Activated CD4-positive, alpha-beta memory T cell treated with anti-CD3 and anti-CD28 coated beads for 36 hours (primary cell): ENCODE data around the gene TCEA2. TPM values are rescaled to one million over a fixed set of nuclear protein-coding genes. Genes with fewer than 3 reads are reported as not detected.

Experiments used
- CTCF ChIA-PET: fragments of 350-600 bp; sonication (Branson Sonifier 250); formaldehyde crosslinking; loops from one replicate; lab custom pipeline; 2021; ENCODE audit warnings: antibody characterized with exemption, inconsistent platforms; lab: Charles Lee
- POLR2A ChIA-PET: fragments of 350-600 bp; sonication (Branson Sonifier 250); formaldehyde crosslinking; loops from one replicate; lab custom pipeline; 2021; ENCODE audit warnings: antibody characterized with exemption; lab: Charles Lee
- DNase-seq: peaks from one replicate; pipeline ENCODE4 v3.0.0-alpha.2; 2020
- H3K27ac Mint-ChIP-seq: one replicate; pipeline ENCODE4 v1.8.0; 2021; ENCODE audit warnings: mixed read lengths
- H3K27me3 Mint-ChIP-seq: one replicate; pipeline ENCODE4 v1.8.0; 2021; ENCODE audit warnings: mixed read lengths
- H3K36me3 Mint-ChIP-seq: one replicate; pipeline ENCODE4 v1.8.0; 2021; ENCODE audit warnings: mixed read lengths
- H3K4me1 Mint-ChIP-seq: one replicate; pipeline ENCODE4 v1.8.0; 2021; ENCODE audit warnings: low read depth, mixed read lengths
- H3K4me3 Mint-ChIP-seq: one replicate; pipeline ENCODE4 v1.8.0; 2021; ENCODE audit warnings: mild to moderate bottlenecking, mixed read lengths
- H3K9me3 Mint-ChIP-seq: one replicate; pipeline ENCODE4 v1.8.0; 2021; ENCODE audit warnings: mixed read lengths
- intact Hi-C: fragments of 100-400 bp; cut with micrococcal nuclease; formaldehyde crosslinking; loops from one replicate; pipeline ENCODE4 v1.15.1; 2023
- total RNA-seq, 2 experiments: library from RNA; stranded (reverse); gene quantifications; one replicate each; pipeline ENCODE4 v1.2.3, GENCODE V29; 2021

The TCEA2 gene
- total RNA-seq, 2 experiments from 2014 or later: 27.3 to 29.9 TPM

DNA sequence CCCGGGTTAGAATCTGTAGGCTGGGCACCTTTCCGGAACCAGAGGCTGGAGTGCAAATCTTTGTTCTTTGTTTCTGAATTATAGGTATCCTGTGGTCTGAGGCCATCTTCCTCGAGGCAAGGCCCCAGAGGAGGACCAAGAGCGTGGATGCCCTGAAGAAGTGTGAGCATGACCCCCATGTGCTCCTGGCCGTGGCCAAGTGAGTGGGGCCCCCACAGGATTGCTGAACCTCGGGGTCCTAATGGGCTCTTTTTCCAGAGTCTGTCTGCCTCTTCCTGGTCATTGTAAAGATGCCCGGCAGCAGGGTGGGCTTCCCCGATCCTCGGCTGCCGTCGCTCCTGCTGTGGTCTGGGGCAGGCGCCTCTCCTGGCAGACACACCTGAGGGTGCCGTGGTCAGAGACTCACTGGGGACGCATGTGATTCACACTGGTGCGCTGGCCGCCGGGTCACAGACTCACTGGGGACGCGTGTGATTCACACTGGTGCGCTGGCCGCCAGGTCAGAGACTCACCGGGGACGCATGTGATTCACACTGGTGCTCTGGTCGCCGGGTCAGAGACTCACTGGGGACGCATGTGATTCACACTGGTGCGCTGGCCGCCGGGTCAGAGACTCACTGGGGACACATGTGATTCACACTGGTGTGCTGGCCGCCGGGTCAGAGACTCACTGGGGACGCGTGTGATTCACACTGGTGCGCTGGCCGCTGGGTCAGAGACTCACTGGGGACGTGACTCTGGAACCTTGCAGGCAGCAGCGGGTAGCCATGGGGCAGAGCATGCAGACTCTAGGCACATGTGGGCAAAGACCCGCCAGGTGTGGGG lies 33.5 kb upstream of the TCEA2 start:
- Mint-ChIP-seq H3K27me3 (no peaks in the 10 kb centered on the region), H3K9me3 (no peaks in the 10 kb centered on the region), H3K36me3 (peaks cover 47% of the 10 kb centered on the region), H3K27ac (no peak overlapping the region), H3K4me3 (no peak overlapping the region), H3K4me1 (peaks cover 9% of the 10 kb centered on the region)
- ChIA-PET POLR2A (no interaction called here), CTCF (interaction anchor here (1.0 kb wide), 1 partner anchor 10 kb away, joined by 5 read pairs; no protein-coding TSS in a partner anchor)
- intact Hi-C loops: no loop called here
- DNase-seq: no peak

DNA sequence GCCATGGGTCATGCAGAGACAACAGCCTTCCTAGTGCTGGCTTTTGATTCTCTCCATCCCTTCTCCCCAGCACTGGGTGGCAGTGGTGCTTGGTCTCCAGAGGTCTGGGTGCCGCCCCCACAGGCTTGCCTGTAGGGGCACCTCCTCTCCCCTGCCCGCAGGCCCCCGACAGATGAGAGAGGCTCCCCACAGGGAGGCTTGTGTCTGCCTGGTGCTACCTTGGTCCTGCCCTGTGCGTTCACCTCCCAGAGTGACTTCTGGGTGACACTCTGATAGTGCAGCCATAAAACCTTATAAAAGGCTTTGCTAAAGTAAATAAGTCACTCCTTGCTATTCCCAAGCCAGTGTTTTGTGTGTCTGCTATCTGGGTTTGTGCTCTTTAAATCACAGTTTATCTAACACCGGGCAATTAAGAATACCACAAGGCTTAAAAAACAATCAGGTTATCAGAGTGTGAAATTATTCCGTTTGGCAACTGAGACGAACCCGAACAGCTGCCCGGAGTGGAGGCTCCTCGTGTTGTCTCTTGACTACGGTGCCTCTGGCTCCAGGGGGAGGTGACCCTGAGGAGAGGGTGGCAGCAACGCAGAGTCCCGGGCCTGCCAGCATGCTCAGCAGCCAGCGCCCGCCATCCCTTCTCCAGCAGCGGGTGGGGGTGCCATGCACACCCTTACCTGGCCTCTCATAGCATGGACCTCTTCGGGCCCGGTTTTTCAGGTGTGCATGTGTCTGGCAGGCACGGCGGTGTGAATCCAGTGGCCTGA lies 32.4 kb upstream of the TCEA2 start:
- Mint-ChIP-seq H3K27ac (no peak overlapping the region), H3K27me3 (no peaks in the 10 kb centered on the region), H3K4me1 (peaks cover 19% of the 10 kb centered on the region), H3K36me3 (peaks cover 45% of the 10 kb centered on the region), H3K4me3 (no peak overlapping the region), H3K9me3 (no peaks in the 10 kb centered on the region)
- no peak for DNase-seq
- CTCF ChIA-PET: interaction anchor here (1.0 kb wide), 1 partner anchor 9 kb away, joined by 5 read pairs; no protein-coding TSS in a partner anchor
- intact Hi-C loops: no loop called here
- POLR2A ChIA-PET: no interaction called here

DNA sequence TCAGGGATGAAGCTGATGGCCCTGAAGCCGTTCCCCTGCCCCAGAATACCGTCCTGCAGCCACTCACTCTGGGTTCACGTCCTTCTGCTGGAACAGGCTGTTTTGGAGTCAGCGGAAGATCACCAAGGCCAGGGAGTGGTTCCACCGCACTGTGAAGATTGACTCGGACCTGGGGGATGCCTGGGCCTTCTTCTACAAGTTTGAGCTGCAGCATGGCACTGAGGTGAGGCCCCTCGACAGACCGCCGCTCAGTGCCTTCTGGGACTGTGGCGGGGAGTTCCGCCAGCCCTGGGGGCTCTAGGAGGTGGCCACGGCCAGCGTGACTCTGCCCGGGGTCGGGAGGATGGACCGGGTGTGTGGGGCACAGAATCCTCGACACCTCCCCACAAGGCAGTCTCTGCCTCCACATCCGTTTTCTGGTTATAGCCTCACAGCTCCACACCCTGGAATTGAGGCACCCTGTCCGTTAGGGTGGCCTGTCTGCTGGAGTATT lies 31.1 kb upstream of the TCEA2 start:
- no peak overlapping the region for H3K4me3 Mint-ChIP-seq
- intact Hi-C loops: no loop called here
- ChIA-PET POLR2A (interaction anchor here (0.6 kb wide), 1 partner anchor 132 kb away, joined by 3 read pairs; no protein-coding TSS in a partner anchor), CTCF (interaction anchor here (1.0 kb wide), 1 partner anchor 18 kb away, joined by 3 read pairs; no protein-coding TSS in a partner anchor)
- no peak overlapping the region for H3K27ac Mint-ChIP-seq
- peaks cover 31% of the 10 kb centered on the region for H3K4me1 Mint-ChIP-seq
- no peaks in the 10 kb centered on the region for H3K27me3 Mint-ChIP-seq
- DNase-seq: no peak
- peaks cover 38% of the 10 kb centered on the region for H3K36me3 Mint-ChIP-seq
- H3K9me3 Mint-ChIP-seq: no peaks in the 10 kb centered on the region

DNA sequence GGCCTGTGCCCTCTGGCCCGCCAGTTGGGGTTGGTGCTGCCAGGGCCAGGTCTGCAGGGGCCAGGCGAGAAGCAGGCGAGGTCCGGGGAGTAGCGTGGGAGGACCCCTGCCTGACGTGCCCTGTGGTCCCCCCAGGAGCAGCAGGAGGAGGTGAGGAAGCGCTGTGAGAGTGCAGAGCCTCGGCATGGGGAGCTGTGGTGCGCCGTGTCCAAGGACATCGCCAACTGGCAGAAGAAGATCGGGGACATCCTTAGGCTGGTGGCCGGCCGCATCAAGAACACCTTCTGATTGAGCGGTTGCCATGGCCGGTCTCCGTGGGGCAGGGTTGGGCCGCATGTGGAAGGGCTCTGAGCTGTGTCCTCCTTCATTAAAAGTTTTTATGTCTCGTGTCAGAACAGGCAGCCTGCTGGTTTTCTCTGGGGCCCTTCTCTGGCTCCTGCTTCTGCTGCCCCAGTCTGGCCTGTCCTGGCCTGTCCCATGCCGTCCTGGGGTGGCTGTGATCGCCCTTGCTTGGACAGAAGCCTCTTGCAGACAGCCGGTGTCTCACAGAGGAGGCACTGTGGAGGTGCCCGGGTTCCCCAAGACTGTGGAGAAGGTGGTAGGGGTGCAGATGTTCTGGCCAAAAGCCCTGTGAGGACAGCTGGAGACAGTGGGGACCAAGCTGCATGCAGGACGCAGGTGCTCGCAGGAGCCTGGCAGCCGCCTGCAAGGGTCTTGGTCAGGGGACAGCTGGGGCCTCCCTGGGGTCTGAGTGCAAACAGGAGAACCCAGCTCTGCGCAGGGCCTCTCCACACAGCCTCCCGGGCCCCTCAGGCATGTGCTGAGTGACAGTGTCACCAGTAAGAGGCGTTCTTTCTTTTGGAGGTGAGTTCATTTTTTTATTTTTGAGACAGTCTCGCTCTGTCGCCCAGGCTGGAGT lies 30.0 kb upstream of the TCEA2 start:
- H3K36me3 Mint-ChIP-seq: peaks cover 31% of the 10 kb centered on the region
- intact Hi-C loops: no loop called here
- no peak overlapping the region for H3K4me3 Mint-ChIP-seq
- peaks cover 39% of the 10 kb centered on the region for H3K4me1 Mint-ChIP-seq
- peak overlapping the region; percentile 96 for H3K27ac Mint-ChIP-seq
- peaks cover 2% of the 10 kb centered on the region for H3K27me3 Mint-ChIP-seq
- no peaks in the 10 kb centered on the region for H3K9me3 Mint-ChIP-seq
- CTCF ChIA-PET: no interaction called here
- POLR2A ChIA-PET: interaction anchor here (0.6 to 1.3 kb wide), 3 partner anchors 54 to 430 kb away, joined by 3 read pairs; partner anchors contain the start of gene SAMD10
- DNase-seq: no peak

DNA sequence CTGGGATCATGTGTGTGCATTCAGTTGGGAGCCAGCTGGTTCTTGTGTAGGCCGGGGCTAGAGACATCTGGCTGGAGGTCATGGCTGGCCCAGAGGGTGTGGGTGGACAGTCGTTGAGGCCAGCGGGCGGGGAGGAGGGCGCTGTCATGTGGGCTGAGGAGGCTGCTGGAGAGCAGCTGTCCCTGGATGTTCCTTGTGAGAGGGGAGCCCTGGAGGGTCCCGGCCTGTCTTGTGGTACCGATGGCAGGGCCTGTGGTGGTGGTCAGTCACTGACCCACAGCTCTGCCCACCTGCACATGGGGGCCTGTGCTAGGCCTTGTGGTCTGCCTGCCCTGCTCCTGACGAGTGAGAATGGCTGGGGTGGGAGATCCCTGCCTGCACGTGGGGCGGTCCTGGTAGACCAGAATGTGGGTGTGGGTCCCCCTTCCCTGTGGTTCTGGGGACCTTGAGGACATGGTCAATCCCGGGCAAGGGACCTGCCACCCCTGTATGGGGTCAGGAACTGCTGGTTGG lies 29.0 kb upstream of the TCEA2 start:
- POLR2A ChIA-PET: interaction anchor here (1.3 kb wide), 1 partner anchor 55 kb away, joined by 3 read pairs; the partner anchor contains the start of gene SAMD10
- H3K4me3 Mint-ChIP-seq: no peak overlapping the region
- intact Hi-C loops: loop anchor here (2.0 kb wide), 1 partner anchor 77 kb away; the partner anchor contains the start of gene UCKL1
- no peaks in the 10 kb centered on the region for H3K9me3 Mint-ChIP-seq
- CTCF ChIA-PET: interaction anchor here (1.0 kb wide), 1 partner anchor 17 kb away, joined by 3 read pairs; no protein-coding TSS in a partner anchor
- H3K4me1 Mint-ChIP-seq: peaks cover 39% of the 10 kb centered on the region
- peak overlapping the region; percentile 96 for H3K27ac Mint-ChIP-seq
- DNase-seq: no peak
- H3K36me3 Mint-ChIP-seq: peaks cover 25% of the 10 kb centered on the region
- H3K27me3 Mint-ChIP-seq: peaks cover 2% of the 10 kb centered on the region

DNA sequence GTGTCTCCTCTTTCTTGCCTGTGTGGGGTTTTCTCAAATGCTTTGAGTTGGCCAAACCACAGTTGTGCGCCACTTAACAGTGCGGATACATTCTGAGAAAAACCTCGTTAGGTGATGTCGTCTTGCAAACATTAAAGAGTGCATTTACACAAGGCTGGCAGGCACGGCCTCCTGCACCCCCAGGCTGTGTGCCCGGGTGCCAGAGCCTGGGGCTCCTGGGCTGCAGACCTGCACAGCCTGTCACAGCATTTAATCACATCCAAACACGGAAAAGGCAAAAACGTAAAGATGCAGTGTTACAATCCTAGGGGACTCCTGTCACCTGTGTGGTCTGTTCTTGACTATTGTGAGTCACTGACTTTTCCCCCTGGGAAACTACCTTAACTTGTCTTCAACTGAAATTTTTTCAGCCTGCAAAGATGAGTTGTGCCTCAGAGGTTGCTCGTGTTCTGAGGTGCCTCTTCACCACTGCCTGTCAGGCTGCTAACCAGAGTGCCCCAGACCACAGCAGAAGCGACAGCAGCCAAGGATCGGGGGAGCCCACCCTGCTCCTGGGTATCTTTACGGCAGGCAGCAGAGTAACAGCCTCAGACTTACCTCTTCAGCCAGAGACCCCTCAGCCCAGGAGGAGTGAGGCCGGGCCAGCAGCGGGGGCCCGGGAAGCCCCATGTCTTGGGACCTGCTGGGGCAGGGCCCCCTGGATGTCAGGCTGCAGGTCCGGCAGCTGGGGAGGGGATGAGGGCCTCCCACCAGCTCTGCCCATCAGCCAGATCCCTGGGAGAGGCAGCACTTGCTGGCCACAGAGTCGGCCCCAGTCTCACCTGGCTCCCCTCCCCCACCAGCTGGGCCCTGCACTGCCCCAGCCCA lies 27.7 kb upstream of the TCEA2 start:
- Mint-ChIP-seq H3K27me3 (peaks cover 2% of the 10 kb centered on the region), H3K36me3 (peaks cover 15% of the 10 kb centered on the region), H3K4me3 (peak overlapping the region; percentile 21), H3K4me1 (peaks cover 39% of the 10 kb centered on the region), H3K9me3 (no peaks in the 10 kb centered on the region), H3K27ac (peak overlapping the region; percentile 96)
- DNase-seq: peak; percentile 72
- CTCF ChIA-PET: interaction anchor here (0.8 to 5.8 kb wide), 3 partner anchors 15 to 57 kb away, joined by 3 to 38 read pairs (median 3); no protein-coding TSS in a partner anchor
- intact Hi-C loops: loop anchor here (1.0 to 2.0 kb wide), 2 partner anchors 23 to 78 kb away; partner anchors contain the start of gene UCKL1
- POLR2A ChIA-PET: no interaction called here

DNA sequence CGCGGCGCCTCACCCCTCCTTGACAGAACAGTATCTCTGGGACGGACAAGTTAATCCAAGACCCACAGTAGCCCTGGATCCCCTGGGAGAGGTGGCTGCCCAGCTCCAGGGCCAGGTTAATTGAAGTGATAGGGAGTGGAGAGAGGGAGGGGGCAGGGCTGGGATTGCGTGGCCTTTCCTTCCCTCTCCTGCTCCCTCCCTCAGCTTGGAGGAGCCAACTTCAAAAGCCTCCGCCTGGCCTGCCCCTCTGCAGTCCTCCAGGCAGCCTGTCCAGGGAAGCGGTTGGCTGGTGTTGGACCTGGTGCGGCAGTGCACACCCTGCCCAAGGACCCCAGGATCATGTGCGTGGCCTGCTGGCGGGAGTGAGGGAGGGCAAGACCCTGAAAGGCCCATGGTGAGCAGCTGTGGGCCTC lies 27.1 kb upstream of the TCEA2 start, which contains the start of gene C20orf204:
C20orf204 (plus strand) TSS at position 250 of the 413 bp plus-strand sequence; CDS start at position 392, 142 bp downstream.
- ChIA-PET POLR2A (no interaction called here), CTCF (interaction anchor here (0.8 to 5.8 kb wide), 2 partner anchors 23 to 58 kb away, joined by 3 to 38 read pairs; no protein-coding TSS in a partner anchor)
- H3K27ac Mint-ChIP-seq: peak within 1 kb of the TSS; percentile 96
- intact Hi-C loops: loop anchor here (1.0 to 2.0 kb wide), 2 partner anchors 24 to 79 kb away; partner anchors contain the start of gene UCKL1
- peaks cover 2% of the 10 kb centered on the region for H3K27me3 Mint-ChIP-seq
- peaks cover 12% of the 10 kb centered on the region for H3K36me3 Mint-ChIP-seq
- peaks cover 40% of the 10 kb centered on the region for H3K4me1 Mint-ChIP-seq
- H3K4me3 Mint-ChIP-seq: peak within 1 kb of the TSS; percentile 21
- DNase-seq: no peak
- no peaks in the 10 kb centered on the region for H3K9me3 Mint-ChIP-seq

DNA sequence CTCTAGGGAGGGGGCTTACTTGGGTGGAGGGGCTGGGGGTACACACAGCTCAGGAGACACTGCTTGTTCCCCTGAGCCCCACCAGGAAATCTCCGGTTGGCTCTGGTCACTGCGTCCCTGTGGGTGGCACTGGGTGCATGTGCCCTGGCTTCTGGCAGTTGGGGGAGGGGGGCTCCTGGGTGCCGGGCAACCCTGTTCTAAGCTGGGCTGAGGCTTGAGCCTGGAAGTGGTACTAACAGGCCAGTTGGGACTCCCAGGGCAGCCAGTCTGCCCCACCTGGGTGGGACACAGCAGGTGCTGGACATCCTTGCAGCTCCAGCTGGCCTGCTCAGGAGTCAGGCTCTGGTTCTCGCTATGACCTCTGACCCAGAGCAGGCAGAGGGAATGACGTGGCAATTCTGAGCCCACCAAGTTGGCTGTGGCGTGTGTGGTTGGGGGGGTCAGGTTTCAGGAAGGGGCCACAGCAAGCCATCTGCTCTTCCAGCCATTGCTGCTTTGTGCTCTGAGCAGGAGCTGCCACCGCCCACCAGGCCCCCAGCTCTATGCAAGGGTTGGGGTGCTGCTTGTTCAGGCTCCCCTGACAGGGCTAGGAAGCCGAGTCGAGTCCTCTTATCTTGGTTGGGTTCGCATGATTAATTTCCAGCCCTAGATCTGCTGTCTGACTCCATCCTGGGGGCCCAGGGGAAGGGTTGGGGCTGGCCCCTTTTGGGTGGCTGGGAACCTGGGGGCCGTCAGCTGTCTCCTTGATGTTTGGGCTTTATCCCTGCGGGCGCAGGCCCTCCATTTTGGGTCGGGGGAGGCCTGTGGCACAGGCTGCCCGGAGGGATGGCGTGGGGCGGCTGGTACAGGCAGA lies 26.4 kb upstream of the TCEA2 start:
- ChIA-PET CTCF (interaction anchor here (0.5 to 5.8 kb wide), 5 partner anchors 23 to 66 kb away, joined by 3 to 38 read pairs (median 3); no protein-coding TSS in a partner anchor), POLR2A (interaction anchor here (1.1 kb wide), 1 partner anchor 56 kb away, joined by 3 read pairs; the partner anchor contains the start of gene PRPF6)
- no peaks in the 10 kb centered on the region for H3K9me3 Mint-ChIP-seq
- peaks cover 42% of the 10 kb centered on the region for H3K4me1 Mint-ChIP-seq
- H3K27me3 Mint-ChIP-seq: peaks cover 2% of the 10 kb centered on the region
- intact Hi-C loops: no loop called here
- peaks cover 9% of the 10 kb centered on the region for H3K36me3 Mint-ChIP-seq
- H3K27ac Mint-ChIP-seq: peak overlapping the region; percentile 70
- no peak overlapping the region for H3K4me3 Mint-ChIP-seq
- DNase-seq: peak; percentile 55

DNA sequence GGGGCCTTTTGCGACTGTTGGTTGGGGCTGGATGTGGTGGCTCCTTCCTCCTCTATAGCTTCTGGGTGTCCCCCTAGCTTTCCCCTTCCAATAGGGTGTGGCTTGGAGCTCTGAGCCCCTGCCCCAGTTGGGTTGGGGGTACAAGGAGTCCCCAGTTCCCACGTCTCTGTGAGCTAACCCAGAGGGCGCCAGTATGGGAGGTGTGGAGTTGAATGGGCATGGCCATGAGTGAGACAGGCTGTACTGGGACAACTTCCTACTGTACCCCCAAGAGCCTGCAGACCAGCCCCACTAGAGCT lies 25.9 kb upstream of the TCEA2 start:
- Mint-ChIP-seq H3K27ac (no peak overlapping the region), H3K4me3 (no peak overlapping the region), H3K27me3 (peaks cover 2% of the 10 kb centered on the region), H3K4me1 (peaks cover 43% of the 10 kb centered on the region), H3K9me3 (no peaks in the 10 kb centered on the region), H3K36me3 (peaks cover 9% of the 10 kb centered on the region)
- CTCF ChIA-PET: interaction anchor here (0.5 to 5.8 kb wide), 7 partner anchors 22 to 66 kb away, joined by 3 to 38 read pairs (median 3); no protein-coding TSS in a partner anchor
- DNase-seq: no peak
- POLR2A ChIA-PET: interaction anchor here (1.1 kb wide), 1 partner anchor 56 kb away, joined by 3 read pairs; the partner anchor contains the start of gene PRPF6
- intact Hi-C loops: no loop called here
